CD4-positive, alpha-beta T cell treated with Interleukin-1 beta for 1 hour (primary cell): ENCODE data around the gene PRLH.

Experiments
- DNase-seq, 2 donors: peaks; one replicate each; pipeline ENCODE4 v3.0.0-alpha.2; 2020 to 2022

Gene PRLH

DNA sequence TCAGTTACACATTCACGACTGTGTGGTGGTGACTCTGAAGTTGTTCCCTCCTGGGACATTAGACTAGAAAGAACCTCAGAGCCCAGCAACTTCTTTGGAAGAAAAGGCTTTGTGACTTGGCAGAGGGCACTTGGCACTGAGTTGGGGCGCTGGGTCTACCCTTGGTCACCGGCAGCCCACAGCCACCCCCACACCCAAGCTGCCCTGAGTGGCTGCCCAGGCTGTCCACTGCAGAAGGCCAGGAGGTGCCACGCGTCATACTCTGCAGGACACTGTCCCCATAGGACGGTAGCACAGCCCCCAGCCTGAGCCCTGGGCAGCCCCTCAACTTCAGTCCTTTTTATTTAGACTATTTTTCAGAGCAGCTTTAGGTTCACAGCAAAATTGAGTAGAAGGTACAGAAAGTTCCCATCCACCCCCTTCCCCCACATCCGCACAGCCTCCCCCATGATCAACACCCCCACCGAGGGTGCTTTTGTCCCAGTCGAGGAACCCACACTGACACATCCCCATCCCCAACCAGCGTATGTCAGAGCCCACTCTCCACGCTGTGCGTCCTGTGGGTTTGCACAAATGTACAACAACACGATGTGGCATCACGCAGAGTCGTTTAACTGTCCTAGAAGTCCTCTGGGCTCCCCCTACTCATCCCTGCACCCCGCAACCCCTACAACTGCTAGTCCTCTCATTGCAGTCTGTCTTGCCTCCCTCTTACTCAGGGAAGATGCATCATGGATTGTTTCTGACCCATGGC, 1.1 kb downstream of the PRLH start:
- DNase-seq, result no peak

DNA sequence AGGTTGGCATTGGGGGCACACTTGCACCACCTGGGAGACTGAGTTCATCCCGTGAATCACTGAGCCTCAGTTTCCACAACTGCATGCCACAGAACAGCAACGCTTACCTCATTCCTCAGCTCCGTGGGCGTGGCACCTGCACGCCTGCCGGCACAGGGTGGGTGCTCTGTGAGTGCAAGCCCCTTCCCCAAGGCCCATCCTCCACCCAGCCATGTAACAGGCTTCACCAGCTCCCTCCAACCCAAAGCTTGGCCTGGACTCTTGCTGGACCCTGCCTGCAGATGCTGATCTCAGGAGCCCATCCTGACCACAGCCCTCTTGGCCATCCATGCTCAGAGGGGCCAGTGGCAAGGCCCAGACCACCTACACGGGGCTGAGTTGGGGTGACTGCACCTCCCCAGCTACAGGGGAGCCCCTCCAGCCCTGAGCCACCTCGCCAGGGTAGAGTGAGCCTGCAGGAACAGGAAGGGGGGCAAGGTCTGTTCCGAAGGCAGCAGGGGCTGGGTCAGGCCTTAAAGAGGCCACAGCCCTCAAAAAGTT, 1.8 kb downstream of the PRLH start:
- no peak for DNase-seq

GRCh38 chr2:237569041-237569440, 2.7 kb downstream of the PRLH start:
- DNase-seq, result no peak

GRCh38 chr2:237569896-237570295, 3.5 kb downstream of the PRLH start:
- DNase-seq, result no peak

GRCh38 chr2:237570776-237571335, 4.5 kb downstream of the PRLH start:
- DNase-seq, result no peak

DNA sequence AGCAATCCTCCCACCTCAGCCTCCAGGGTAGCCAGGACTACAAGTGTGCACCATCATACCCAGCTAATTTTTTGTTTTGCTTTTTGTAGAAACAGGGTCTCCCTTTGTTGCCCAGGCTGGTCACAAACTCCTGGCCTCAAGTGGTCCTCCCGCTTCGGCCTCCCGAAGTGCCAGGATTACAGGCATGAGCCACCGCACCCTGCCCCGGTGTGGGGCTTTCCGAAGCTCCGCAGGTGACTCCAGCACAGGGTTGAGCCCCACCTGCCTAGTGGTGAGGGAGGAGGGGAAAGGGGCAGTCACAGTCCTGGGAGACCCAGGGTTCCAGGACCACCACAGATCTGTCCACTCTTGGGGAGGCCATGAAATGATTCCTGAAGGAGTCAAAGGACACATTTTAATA, 5.2 kb downstream of the PRLH start:
- DNase-seq, result no peak

DNA sequence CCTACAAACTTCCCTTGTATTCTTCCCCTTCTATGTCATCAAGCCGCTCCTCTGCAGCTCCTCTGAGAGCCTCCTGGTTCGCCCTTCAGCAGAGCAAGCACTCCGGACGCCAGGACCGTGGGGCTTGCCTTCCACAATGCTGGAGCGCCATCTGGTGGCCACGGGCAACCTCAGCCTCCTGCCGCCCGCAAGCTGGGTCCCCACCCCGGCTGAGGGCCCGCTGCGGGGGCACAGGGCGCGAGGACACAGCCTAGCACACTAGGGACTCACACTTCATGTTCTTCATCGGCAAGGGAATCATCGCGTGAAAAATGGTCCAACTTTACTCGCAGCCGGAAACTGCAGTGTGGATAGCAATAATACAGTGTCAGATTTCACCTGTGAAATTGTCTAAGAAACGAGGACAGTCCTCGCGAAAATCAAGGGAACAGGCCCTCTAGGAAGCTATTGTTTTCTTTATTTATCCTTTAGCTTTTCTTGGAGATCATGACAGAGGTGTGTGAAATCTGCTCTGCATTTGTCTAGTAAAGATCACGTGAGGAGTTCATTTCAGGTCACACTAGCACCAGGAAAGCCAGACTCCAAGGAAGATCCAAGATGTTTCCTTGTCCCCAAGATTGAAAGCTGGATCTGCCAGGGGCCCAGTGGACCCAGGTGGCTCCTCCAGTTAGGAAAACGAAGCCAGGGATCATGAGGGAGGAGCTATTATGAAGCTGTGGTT, 5.8 kb downstream of the PRLH start:
- DNase-seq, result peak; percentile 80 to 84

DNA sequence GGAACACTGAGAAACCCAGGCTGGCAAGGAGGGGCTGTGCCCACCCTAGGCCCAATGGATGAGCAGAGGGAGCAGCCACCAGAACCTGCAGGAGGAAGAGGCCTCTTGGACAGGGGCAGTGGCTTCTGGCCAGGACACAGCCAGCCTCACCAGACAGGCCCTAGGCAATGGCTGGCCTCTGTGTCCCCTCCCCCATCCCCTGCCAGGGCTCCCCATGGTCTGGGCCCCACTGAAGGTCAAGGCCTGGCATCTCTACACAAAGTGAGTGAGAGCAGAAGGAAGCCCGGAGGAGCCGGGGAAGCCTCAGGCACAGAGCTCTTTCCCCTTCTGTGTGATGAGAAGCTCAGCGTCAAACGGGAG, 6.3 kb downstream of the PRLH start:
- no peak for DNase-seq

- DNase-seq, result no peak
These were observed 7.5 kb downstream of the PRLH start for GRCh38 chr2:237573721-237574415.

GRCh38 chr2:237574467-237574866, 8.1 kb downstream of the PRLH start:
- no peak for DNase-seq

DNA sequence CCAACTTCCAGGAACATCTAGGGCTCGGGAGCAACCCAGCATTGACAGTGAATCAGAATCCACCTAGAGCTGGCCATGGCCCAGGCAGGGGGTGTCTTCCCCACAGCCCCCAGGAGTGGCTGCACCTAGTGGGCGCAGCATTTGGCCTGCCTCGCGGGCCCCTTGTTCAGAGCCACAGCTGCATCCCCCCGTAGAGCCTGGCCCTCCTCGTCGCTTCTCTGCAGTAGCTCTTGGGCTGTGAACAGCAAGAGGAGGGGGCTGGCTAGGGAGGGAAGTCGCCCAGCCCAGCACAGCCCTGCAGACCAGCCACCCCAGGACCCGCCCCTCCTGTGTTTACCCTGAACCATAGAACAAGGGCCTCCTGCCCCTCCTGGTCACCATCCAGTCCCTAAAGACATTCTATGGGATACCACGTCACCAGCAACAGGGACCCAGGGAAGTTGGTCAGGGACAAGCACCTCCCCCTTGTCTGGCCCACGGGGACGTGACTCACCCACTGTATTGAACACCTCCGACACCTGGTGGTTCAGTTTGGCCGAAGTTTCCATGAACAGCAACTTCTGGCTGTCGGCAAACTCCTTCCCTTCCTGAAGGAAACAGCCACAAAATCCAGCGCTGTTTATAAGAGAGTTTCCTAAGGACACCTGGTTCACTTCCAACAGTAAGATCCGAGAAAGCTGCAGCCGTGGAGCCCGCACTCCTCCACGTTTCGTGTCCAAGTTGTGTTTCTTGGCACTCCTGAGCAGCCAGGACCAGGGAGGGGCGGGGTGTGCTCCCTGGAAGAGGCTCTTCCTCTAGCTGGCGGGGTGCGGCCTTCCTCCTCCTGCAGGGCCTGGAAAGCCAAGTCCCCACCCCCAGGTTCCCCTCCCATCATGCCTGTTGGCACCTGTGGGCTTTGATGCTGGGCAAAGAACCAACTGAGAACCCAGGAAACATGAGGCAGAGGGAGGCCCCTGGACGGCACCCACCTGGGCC, 8.8 kb downstream of the PRLH start:
- no peak for DNase-seq

DNA sequence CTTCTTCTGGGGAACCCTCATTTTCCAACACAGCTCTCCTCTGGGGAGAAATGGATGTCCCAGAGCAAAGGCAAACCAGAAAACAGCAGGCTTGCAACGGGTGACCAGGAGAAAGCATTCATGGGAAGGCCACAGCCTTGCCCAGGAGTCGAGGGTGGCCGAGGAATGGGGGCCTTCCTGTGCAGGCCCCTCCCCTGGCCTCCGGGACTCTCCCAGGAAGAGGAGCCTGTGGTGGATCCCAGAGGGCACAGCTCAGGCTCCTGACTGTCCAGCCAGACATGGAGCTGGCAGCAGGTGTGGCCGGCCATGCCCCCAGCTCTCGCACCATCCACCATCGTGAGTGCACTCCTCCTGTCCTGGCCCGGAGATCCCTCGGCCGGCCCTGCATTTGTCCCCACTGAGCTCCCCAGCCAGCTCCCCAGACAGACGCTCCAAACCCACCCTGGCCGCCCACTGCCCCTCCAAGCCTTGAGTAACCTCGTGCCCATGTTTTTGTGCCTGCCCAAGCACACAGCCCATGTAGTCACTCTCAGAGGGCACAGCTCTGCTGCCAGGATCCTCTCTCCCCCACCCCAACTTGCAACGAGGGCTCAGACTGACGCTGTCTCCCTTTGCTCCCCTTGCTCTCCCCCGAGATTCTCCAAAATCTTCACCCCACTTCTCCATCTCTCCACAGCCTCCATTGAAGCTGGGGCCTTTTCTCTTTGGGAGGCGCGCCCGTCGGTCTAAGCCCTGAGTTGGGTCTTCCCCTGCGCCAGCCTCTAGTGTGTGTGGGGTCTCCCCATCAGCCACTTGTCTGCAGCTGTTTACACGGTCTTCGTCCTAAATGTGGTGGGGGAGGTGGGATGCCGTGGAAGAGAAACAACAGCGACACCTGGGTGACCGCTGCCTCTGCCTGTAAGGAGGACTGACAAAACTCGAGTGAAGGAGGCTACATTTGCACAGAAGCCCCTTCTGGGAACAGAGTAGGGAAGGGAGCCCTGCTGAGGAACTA, 9.8 kb downstream of the PRLH start:
- no peak for DNase-seq

GRCh38 chr2:237576974-237577373, 10.6 kb downstream of the PRLH start:
- no peak for DNase-seq

DNA sequence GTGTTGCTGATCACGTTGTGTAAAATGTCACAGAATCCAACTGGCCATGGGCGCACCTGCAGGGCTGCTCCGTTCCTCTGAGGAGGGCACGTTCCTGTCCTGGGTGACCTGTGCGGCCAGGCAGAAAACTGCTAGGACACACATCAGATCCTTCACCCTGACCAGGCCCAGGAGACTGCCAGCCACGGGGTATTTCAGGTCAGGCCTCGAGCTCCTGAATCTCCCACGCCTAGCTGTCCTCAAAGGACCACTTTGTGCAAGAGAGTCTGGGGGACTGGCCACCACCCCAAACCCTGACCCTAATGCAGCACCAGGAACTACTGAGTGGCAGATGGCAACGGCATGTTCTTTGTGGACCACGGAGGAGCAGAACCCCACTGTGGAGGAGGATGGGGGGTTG, 11.1 kb downstream of the PRLH start:
- DNase-seq, result no peak

DNA sequence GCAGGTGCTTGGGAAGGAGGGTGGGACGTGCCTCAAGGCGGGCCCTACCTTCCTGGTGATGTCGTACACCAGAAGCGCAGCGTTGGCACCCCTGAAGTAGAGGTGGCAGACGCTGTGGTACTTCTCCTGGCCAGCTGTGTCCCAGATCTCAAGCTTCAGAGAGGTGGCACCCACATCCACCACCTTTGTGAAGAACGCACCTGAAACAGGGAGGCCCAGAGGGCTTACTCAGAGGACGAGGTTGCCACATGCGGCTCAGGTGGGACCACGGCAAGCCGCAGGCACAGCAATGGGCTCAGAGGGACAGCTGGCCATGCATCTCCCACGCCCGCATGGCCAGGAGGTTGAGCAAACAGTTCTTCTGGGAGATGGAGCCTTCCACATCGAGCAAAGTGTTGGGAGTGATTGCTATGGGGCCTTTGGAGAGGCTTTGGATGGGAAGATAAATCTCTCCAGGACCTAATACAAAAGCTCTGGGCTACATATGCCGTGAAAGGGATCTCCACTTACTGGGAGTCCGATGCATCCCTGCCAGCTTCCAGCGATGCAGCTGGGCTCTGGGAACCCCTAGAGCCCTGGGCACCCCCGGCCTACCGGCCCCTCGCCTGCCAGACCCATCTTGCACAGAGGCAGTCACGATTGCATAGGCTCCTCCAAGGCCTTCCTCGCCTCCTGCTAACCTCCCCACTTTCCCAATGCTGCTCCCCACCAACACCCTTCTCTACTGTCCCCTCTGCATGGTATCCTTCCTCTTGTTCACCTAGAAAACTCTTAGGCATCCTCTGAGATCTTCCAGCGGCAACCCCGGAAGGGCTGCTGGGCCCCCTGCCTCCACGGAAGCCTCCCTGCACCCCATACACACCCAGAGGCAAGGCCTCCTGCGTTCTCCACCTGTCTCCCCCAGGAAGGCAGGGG, 11.8 kb downstream of the PRLH start:
- DNase-seq, result no peak

DNA sequence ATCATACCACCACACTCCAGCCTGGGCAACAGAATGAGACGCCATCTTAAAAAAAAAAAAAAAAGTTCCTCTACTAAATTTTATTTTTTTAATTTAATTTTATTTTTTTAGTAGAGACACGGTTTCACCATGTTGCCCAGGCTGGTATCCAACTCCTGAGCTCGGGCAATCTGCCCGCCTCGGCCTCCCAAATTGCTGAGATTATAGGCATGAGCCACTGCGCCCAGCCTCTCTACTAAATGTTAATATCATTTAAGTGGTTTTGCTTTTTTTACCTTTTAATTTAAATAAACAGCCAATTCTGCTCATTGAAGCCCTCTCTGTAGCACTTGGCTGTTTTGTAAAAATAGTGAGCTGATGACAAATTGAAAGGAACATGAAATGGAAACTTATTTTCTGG, 15.0 kb downstream of the PRLH start:
- no peak for DNase-seq

- peak; percentile 35 to 62 for DNase-seq
These were observed 15.7 kb downstream of the PRLH start for GRCh38 chr2:237581751-237582746.
